Tibial artery (tissue), 4 donors: Measurements from ENCODE around the gene ZMPSTE24.

ENCODE experiments used
- DNase-seq, 2 donors: peaks; one replicate each; pipeline ENCODE4 v3.0.0-alpha.2; 2019
- H3K27ac ChIP-seq, 2 donors: fragments of 200-600 bp; sonication (generic) in 1 of 2; 1 replicate in 1 of 2; 2 replicates in 1 of 2; pipeline ENCODE4 v1.5.1; 2018 to 2019; ENCODE audit warnings: mild to moderate bottlenecking in 1 of 2
- H3K27me3 ChIP-seq, 2 donors: fragments of 200-600 bp; sonication (generic) in 1 of 2; one replicate each; pipeline versions ENCODE4 v1.5.1 to v1.6.0; 2016 to 2019
- H3K36me3 ChIP-seq, 3 donors: fragments of 200-600 bp; sonication (generic) in 2 of 3; one replicate each; pipeline ENCODE4 v1.5.1; 2016 to 2019; ENCODE audit warnings: mild to moderate bottlenecking in 2 of 3
- H3K4me1 ChIP-seq, 4 donors: fragments of 200-600 bp; sonication (generic) in 2 of 4; 1 replicate in 3 of 4; 2 replicates in 1 of 4; pipeline ENCODE4 v1.5.1; 2016 to 2019
- H3K4me3 ChIP-seq, 2 donors: fragments of 200-600 bp; sonication (generic) in 1 of 2; 1 replicate in 1 of 2; 2 replicates in 1 of 2; pipeline ENCODE4 v1.5.1; 2018 to 2019; ENCODE audit warnings: mild to moderate bottlenecking in 2 of 2
- H3K9me3 ChIP-seq, 3 donors: fragments of 200-600 bp; sonication (generic) in 1 of 3; one replicate each; pipeline ENCODE4 v1.5.1; 2016 to 2019
- intact Hi-C: fragments of 100-400 bp; cut with DNase I; formaldehyde crosslinking; loops from one replicate; pipeline ENCODE4 v1.15.0; 2023; ENCODE audit warnings: low total_unique reads
- TF ChIP-seq, protein P1 (sequence below), 2 experiments: fragments of 200-600 bp in 1 of 2; fragments of 450-650 bp in 1 of 2; IDR thresholded peaks; one replicate each; pipeline ENCODE4 v1.5.1; 2017 to 2019; ENCODE audit warnings: antibody characterized with exemption in 2 of 2, mild to moderate bottlenecking in 1 of 2, moderate library complexity in 1 of 2

Gene ZMPSTE24

GRCh38 chr1:40306296-40306695 lies 48.3 kb downstream of the ZMPSTE24 start:
- no peak overlapping the region for H3K4me3 ChIP-seq
- TF ChIP-seq, protein P1, sequence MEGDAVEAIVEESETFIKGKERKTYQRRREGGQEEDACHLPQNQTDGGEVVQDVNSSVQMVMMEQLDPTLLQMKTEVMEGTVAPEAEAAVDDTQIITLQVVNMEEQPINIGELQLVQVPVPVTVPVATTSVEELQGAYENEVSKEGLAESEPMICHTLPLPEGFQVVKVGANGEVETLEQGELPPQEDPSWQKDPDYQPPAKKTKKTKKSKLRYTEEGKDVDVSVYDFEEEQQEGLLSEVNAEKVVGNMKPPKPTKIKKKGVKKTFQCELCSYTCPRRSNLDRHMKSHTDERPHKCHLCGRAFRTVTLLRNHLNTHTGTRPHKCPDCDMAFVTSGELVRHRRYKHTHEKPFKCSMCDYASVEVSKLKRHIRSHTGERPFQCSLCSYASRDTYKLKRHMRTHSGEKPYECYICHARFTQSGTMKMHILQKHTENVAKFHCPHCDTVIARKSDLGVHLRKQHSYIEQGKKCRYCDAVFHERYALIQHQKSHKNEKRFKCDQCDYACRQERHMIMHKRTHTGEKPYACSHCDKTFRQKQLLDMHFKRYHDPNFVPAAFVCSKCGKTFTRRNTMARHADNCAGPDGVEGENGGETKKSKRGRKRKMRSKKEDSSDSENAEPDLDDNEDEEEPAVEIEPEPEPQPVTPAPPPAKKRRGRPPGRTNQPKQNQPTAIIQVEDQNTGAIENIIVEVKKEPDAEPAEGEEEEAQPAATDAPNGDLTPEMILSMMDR (IDR thresholded peaks at IDR 0.05) = no peak
- no peak for DNase-seq
- H3K27ac ChIP-seq = no peak overlapping the region
- H3K27me3 ChIP-seq = peaks cover 0 to 10% of the 10 kb centered on the region in 2 donors
- intact Hi-C loops = no loop called here
- H3K36me3 ChIP-seq = no peaks in the 10 kb centered on the region
- H3K4me1 ChIP-seq = peaks cover 0 to 19% (median 8%) of the 10 kb centered on the region in 4 donors
- no peaks in the 10 kb centered on the region for H3K9me3 ChIP-seq

GRCh38 chr1:40307186-40307585 lies 49.1 kb downstream of the ZMPSTE24 start:
- Histone ChIP-seq H3K36me3 (no peaks in the 10 kb centered on the region), H3K9me3 (no peaks in the 10 kb centered on the region), H3K4me3 (no peak overlapping the region), H3K4me1 (peaks cover 0 to 19% (median 8%) of the 10 kb centered on the region in 4 donors), H3K27me3 (peaks cover 0 to 10% of the 10 kb centered on the region in 2 donors), H3K27ac (no peak overlapping the region)
- TF ChIP-seq, protein P1 (IDR thresholded peaks at IDR 0.05) = no peak
- intact Hi-C loops = no loop called here
- DNase-seq = no peak

DNA sequence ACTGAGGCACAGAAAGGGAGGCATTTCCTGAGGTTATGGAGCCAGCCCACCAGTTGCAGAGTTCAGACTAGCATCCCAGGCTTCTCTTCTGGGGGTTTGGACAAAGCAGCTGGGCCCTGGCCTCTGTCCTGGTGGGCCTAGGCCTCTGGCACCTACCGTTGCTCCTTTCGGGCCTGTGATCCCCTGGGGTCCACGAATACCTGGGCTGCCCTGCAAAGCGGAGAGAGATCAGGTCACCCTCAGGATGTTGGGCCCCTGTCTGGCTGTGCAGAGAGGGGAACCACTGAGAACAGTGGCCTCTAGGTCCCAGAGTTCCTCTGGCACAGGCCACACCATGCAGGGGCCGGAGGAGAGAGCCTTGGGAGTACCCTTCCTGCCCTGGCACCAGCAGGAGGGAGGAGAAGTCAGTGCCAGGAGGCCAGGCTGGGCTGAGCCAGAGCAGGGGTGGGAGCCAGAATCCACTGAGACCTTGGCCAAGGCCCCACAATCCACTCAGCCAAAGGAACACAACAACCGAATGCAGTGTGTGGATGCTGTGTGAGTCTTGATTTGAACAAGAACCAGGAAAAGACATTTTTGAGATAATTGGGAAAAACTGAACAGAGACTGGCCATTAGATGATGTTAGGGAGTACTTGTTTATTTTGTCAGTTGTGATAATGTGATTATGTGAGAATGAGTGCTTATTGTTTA lies 50.1 kb downstream of the ZMPSTE24 start:
- Histone ChIP-seq H3K4me3 (no peak overlapping the region), H3K9me3 (no peaks in the 10 kb centered on the region), H3K36me3 (no peaks in the 10 kb centered on the region), H3K27ac (peak overlapping the region; percentile 29 to 40), H3K27me3 (peaks cover 0 to 10% of the 10 kb centered on the region in 2 donors), H3K4me1 (peaks cover 0 to 19% (median 8%) of the 10 kb centered on the region in 4 donors)
- intact Hi-C loops = no loop called here
- TF ChIP-seq, protein P1 (IDR thresholded peaks at IDR 0.05) = no peak
- peak; percentile 39 to 85 for DNase-seq

DNA sequence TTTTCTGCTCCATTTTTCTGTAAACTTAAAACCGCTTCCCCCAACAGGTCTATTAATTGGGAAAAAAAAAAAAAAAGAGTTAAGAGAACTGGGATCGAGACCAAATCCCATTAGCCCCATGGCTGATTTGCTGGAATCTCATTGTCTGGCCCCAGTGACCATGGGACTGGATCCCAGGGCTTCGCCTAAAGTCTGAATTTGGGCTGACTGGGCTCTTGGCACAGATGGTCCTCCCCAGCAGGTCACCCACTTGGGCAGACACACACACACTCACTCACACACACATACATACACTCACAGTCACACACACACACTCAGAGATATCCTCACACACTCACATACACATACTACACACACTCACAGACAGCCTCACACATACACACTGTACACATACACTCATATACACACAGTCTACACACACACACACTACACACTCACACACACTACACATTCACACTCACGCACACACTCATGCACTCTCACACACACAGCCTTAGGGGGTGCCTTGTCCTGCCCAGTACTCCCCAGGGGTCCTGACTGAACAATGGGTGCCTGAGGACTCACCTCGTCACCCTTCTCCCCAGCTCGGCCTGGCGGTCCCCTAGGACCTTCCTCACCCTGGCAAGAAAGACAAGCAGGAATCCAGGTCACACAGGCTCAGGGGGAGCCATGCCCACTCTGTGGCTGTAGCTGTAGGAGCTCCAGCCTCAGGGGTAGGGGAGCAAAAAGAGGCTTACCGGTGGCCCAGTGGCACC lies 51.5 kb downstream of the ZMPSTE24 start:
- TF ChIP-seq, protein P1 (IDR thresholded peaks at IDR 0.05) = no peak
- H3K27ac ChIP-seq = no peak overlapping the region
- H3K36me3 ChIP-seq = no peaks in the 10 kb centered on the region
- intact Hi-C loops = no loop called here
- DNase-seq = no peak
- H3K4me1 ChIP-seq = peaks cover 0 to 21% (median 10%) of the 10 kb centered on the region in 4 donors
- H3K4me3 ChIP-seq = no peak overlapping the region
- H3K9me3 ChIP-seq = no peaks in the 10 kb centered on the region
- H3K27me3 ChIP-seq = no peaks in the 10 kb centered on the region

- H3K36me3 ChIP-seq = no peaks in the 10 kb centered on the region
- DNase-seq = no peak
- H3K4me3 ChIP-seq = no peak overlapping the region
- intact Hi-C loops = no loop called here
- H3K4me1 ChIP-seq = peaks cover 0 to 26% (median 15%) of the 10 kb centered on the region in 4 donors
- TF ChIP-seq, protein P1 (IDR thresholded peaks at IDR 0.05) = no peak
- H3K27me3 ChIP-seq = no peaks in the 10 kb centered on the region
- no peak overlapping the region for H3K27ac ChIP-seq
- H3K9me3 ChIP-seq = no peaks in the 10 kb centered on the region
Measured at GRCh38 chr1:40310129-40310461, 52.1 kb downstream of the ZMPSTE24 start.
